Peyer's patch (tissue), 4 donors: ENCODE measurements around the gene ESAM. TPM values are rescaled to one million over a fixed set of nuclear protein-coding genes. Genes with fewer than 3 reads are reported as not detected.

Source experiments
- DNase-seq, 3 donors: peaks; one replicate each; pipeline ENCODE4 v3.0.0-alpha.2; 2017 to 2019
- H3K27ac ChIP-seq, 4 donors: fragments of 200-600 bp; sonication (generic); one replicate each; pipeline ENCODE4 v1.5.1; 2016 to 2019
- H3K27me3 ChIP-seq, 2 donors: fragments of 200-600 bp; sonication (generic); one replicate each; pipeline ENCODE4 v1.5.1; 2019
- H3K36me3 ChIP-seq, 3 donors: fragments of 200-600 bp; sonication (generic); one replicate each; pipeline ENCODE4 v1.5.1; 2016 to 2019
- H3K4me1 ChIP-seq, 4 donors: fragments of 200-600 bp; sonication (generic); one replicate each; pipeline ENCODE4 v1.5.1; 2016 to 2019
- H3K4me3 ChIP-seq, 4 donors: fragments of 200-600 bp; sonication (generic); 1 replicate in 3 of 4; 2 replicates in 1 of 4; pipeline ENCODE4 v1.5.1; 2016 to 2019; ENCODE audit warnings: mild to moderate bottlenecking in 1 of 4
- H3K9me3 ChIP-seq, 4 donors: fragments of 200-600 bp; sonication (generic); one replicate each; pipeline ENCODE4 v1.5.1; 2016 to 2019; ENCODE audit warnings: mild to moderate bottlenecking in 1 of 4
- CTCF ChIP-seq, 6 experiments: fragments of 450-650 bp in 4 of 6; fragments of 200-600 bp in 2 of 6; sonication (generic) in 1 of 6; IDR thresholded peaks; one replicate each; pipeline ENCODE4 v1.5.1; 2017 to 2019; ENCODE audit warnings: antibody characterized with exemption in 6 of 6, mild to moderate bottlenecking in 3 of 6, moderate library complexity in 1 of 6
- POLR2A ChIP-seq, 2 donors: fragments of 450-650 bp; IDR thresholded peaks; one replicate each; pipeline ENCODE4 v1.5.1; 2017; ENCODE audit warnings: antibody characterized with exemption in 2 of 2, mild to moderate bottlenecking in 2 of 2, moderate library complexity in 2 of 2
- total RNA-seq, 4 donors: library from RNA; depleted of rRNA; stranded (reverse); fragments of >200 nt; gene quantifications; one replicate each; pipeline ENCODE4 v1.1.0, GENCODE V29; 2016

ESAM gene
- total RNA-seq, 4 donors from 2014 or later: 1.2 to 11.1 (median 6.6) TPM

GRCh38 chr11:124712392-124712791 is 49.7 kb downstream of the ESAM start:
- Histone ChIP-seq H3K9me3 (peaks cover 0 to 3% (median 0%) of the 10 kb centered on the region in 4 donors), H3K27ac (no peak overlapping the region), H3K4me1 (no peaks in the 10 kb centered on the region), H3K27me3 (no peaks in the 10 kb centered on the region), H3K36me3 (no peaks in the 10 kb centered on the region), H3K4me3 (no peak overlapping the region)
- no peak for DNase-seq
- TF ChIP-seq POLR2A (IDR thresholded peaks at IDR 0.05) (no peak), CTCF (IDR thresholded peaks at IDR 0.05) (no peak)

- Histone ChIP-seq H3K9me3 (peaks cover 0 to 3% (median 0%) of the 10 kb centered on the region in 4 donors), H3K4me3 (no peak overlapping the region), H3K36me3 (no peaks in the 10 kb centered on the region), H3K27me3 (no peaks in the 10 kb centered on the region), H3K27ac (no peak overlapping the region), H3K4me1 (no peaks in the 10 kb centered on the region)
- DNase-seq: no peak
- TF ChIP-seq POLR2A (IDR thresholded peaks at IDR 0.05): no peak
- no peak for TF ChIP-seq CTCF (IDR thresholded peaks at IDR 0.05)
Observed at GRCh38 chr11:124707829-124708228, 54.3 kb downstream of the ESAM start.

Other genes with a start within 250 kb of the ESAM start
- gene OR8B12, start 218.6 kb downstream of the ESAM start, total RNA-seq: not detected
- not detected for gene OR8A1, start 192.3 kb downstream of the ESAM start, total RNA-seq
- gene PANX3, start 150.9 kb downstream of the ESAM start, total RNA-seq: not detected
- gene TBRG1, start 139.4 kb downstream of the ESAM start, total RNA-seq: 10 to 100 TPM; 35.9 to 79.2 (median 55.7) TPM
- 10 to 100 TPM in 3 of 4 donors, 1 to 10 TPM in 1; 9.9 to 88.8 (median 50.8) TPM for gene SIAE, start 88.6 kb downstream of the ESAM start, total RNA-seq
- gene SPA17, start 88.4 kb downstream of the ESAM start, total RNA-seq: 1 to 10 TPM in 2 of 4 donors, under 1 TPM in 1, not detected in 1; 0.88 to 3.6 (median 1.1) TPM
- 10 to 100 TPM in 1 of 4 donors, under 1 TPM in 1, not detected in 2; 0.67 to 10.7 TPM for gene NRGN, start 22.3 kb downstream of the ESAM start, total RNA-seq
- gene VSIG2, start 10.0 kb downstream of the ESAM start, total RNA-seq: not detected
- gene MSANTD2, start 38.1 kb upstream of the ESAM start, total RNA-seq: 10 to 100 TPM; 16.5 to 33.8 (median 17.3) TPM
- 10 to 100 TPM in 2 of 4 donors, 1 to 10 TPM in 2; 3.6 to 49.5 (median 16.1) TPM for gene ROBO3, start 103.1 kb upstream of the ESAM start, total RNA-seq
- gene ROBO4, start 135.6 kb upstream of the ESAM start, total RNA-seq: 10 to 100 TPM in 1 of 4 donors, 1 to 10 TPM in 3; 3.7 to 20.6 (median 5.4) TPM
- not detected for gene HEPN1, start 157.0 kb upstream of the ESAM start, total RNA-seq
- 1 to 10 TPM in 1 of 4 donors, under 1 TPM in 1, not detected in 2; 0.67 to 1.7 TPM for gene HEPACAM, start 173.8 kb upstream of the ESAM start, total RNA-seq
- 1 to 10 TPM in 2 of 4 donors, under 1 TPM in 2; 0.35 to 7.4 (median 1.8) TPM for gene CCDC15, start 191.9 kb upstream of the ESAM start, total RNA-seq